GM21825 (cell line): Measurements from ENCODE around the gene ATG16L1.
A peak's percentile ranks its signal among the peaks of the same experiment; 100 is the strongest.

ENCODE experiments used
- ATAC-seq: cut with Tn5 transposase; IDR thresholded peaks from one replicate; pipeline ENCODE4 v1.9.1; 2021; ENCODE audit warnings: mild to moderate bottlenecking, moderate library complexity; ENCODE audit not compliant: unreplicated experiment

Gene ATG16L1

DNA sequence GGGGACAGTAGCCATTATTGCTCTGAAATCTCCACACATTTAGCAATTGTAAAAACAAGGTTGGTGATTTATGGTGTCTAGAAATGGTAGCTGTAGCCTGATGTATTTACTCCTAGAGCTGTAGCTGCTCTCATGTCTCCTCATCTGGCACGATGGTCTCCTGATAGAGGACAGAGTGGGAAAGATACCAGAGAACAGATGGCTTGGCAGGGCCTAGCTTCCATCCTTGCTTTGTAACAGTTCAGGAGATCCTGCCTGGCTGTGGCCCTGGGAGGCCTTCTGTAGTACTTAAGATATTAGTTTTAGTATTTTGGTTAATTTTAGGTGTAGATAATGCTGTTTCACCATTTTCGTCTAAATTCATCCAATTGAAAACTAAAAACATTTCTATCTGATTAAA, 6.7 kb downstream of the ATG16L1 start:
- ATAC-seq = no peak

DNA sequence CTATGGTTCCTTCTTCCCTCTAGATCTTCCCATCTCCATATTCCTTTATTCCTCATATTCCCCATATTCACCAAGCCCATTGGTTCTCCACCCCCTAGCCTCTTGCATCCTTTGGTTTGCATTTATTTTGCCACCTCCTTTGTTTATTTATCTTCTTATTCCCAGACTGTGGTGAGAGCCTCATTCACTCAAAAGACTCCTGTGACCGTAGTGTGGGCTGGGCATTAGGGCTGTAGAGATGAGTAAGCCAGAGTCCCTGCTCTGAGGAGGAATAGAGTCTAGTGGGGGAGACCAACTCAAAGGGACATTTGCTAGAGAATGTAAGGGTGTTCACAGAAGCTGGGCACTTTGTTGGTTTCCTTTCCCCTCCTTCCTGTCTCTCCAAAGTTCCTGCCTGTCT, 8.3 kb downstream of the ATG16L1 start:
- ATAC-seq = no peak

DNA sequence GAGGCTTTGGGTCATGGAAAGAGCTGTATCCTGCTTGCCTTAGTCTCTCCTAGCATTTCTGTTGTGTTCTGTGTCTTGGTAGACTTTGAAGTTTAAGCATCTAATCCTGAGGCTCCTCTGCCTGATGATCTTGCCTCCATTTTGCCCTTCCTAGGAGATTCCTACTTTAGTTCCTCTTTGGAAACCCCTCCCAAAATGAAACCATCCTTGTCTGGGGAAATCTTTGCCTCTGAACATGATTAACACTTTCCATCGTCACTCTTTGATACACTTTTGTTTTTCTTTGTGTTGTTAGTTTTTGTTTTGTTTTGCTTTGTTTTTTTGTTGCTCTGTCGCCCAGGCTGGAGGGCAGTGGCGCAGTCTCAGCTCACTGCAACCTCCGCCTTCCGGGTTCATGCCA, 9.2 kb downstream of the ATG16L1 start:
- ATAC-seq = no peak

DNA sequence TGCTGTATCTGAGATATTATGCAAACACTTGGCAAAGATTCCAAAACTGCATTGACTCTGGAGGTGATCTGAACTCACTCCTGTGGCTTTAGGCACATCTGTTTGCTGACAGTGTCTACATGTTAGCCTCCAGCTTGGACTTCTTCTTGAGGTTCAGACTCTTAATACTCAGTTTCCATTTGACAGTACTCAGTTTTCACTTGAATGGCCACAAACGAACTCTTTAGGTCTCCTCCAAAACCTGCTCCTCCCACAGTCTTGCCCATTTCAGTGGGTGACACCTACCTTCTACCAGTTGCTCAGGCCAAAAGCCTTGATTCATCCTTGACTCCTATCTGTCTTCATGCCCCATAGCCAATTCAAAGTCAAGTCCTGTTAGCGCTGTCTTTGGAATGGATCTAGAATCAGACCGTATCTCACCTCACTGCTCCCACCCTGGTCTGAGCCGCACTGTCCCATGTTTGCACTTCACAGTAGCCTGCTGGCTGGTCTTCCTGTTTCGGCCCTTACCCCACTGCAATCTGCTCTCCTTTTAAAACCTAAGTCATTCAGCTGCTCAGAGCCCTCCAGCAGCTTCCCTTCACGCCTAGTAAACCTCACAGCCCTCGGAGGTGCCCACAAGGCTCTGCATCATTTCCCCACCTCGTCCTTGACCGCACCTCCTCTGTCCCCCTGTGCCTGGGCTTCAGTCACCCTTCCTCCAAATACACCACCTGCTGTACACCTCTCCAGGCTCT, 10.5 kb downstream of the ATG16L1 start:
- peak; percentile 50 for ATAC-seq

DNA sequence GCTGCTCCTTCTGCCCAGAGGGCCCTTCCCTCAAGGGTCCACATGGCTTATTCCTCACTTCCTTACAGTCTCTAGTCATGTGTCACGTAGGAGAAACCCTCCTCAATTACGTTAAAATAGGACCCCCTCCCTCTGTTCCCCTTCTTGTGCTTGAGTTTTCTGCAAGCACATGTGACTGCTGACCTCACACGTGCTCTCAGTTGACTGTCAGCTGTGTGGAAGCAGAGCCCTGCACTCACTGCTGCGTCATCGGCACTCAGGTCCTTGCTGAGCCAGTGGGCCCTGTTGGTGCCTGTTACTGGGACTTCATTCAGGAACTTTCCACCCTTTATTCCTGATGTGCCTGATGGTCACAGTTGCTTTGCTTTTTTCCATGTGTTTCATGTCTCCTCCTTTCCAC, 11.1 kb downstream of the ATG16L1 start:
- no peak for ATAC-seq

DNA sequence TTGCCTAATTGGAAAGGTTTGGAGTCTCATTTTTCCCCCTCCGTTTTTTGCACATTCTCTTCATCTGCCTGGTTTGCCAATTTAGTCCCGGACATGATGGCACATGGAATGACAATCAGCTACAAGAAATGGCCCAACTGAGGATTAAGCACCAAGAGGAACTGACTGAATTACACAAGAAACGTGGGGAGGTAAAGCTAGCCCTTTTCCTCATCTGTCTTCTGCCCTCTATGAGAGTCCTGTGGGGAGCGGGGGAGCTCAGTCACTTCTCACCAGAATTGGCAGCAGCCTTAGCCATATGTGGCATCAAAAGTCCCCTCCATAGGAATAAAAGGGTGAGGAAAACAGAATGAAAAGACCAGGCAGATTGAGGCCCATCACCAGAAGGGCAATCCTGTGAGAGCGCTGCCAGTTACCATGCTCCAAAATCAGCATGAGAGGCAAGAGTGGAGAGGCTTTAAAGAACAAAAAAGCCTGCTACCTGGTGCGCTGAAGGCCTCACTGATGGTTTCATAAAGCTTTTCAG, 11.6 kb downstream of the ATG16L1 start:
- ATAC-seq = no peak

DNA sequence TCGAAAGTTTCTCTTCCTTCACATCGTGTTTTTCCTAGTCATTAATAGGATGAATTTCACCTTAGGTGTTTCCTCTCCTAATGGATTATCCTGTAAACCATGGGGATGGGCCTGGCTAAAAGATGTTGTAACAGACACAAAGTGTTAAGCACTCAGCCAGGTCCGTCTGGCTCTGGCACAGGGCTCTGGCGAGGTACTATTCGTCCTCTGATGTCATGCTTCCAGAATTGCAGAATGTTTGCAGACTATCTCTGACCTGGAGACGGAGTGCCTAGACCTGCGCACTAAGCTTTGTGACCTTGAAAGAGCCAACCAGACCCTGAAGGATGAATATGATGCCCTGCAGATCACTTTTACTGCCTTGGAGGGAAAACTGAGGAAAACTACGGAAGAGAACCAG, 13.2 kb downstream of the ATG16L1 start:
- ATAC-seq = no peak

DNA sequence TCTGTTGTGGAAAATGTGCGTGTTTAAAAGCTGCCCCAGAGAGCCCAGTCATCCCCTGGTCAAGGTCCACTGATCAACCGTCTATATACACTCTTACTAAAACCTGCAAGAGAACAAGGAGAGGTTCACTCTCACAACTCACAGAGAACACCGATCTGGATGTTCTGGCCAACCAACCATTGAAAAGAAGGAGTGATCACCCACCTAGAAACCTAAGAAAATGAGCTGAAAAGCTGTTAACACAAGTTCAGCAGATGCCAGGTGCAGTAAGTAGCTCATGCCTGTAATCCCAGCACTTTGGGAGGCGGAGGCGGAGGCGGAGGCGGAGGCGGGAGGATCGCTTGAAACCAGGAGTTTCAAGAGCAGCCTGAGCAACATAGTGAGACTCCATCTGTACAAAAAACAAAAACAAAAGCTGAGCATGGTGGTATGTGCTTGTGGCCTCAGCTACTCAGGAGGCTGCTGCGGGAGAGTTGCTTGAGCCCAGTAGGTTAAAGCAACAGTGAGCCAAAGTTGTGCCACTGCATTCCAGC, 14.5 kb downstream of the ATG16L1 start:
- no peak for ATAC-seq

DNA sequence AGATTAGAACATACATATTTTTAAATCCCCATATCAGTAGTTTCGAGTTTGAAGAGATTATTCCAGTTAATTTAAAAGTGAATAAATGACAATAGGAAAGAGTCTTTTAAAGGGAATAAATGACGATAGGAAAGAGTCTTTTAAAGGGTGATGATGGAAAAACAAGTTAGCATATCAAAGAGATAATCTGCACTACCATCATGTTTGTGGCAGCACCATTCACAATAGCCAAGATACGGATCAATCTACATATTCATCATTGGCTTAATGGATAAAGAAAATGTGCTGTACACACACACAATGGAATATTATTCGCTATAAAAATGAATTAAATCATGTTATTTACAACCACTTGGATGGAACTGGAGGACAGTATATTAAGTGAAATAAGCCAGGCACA, 15.0 kb downstream of the ATG16L1 start:
- no peak for ATAC-seq

DNA sequence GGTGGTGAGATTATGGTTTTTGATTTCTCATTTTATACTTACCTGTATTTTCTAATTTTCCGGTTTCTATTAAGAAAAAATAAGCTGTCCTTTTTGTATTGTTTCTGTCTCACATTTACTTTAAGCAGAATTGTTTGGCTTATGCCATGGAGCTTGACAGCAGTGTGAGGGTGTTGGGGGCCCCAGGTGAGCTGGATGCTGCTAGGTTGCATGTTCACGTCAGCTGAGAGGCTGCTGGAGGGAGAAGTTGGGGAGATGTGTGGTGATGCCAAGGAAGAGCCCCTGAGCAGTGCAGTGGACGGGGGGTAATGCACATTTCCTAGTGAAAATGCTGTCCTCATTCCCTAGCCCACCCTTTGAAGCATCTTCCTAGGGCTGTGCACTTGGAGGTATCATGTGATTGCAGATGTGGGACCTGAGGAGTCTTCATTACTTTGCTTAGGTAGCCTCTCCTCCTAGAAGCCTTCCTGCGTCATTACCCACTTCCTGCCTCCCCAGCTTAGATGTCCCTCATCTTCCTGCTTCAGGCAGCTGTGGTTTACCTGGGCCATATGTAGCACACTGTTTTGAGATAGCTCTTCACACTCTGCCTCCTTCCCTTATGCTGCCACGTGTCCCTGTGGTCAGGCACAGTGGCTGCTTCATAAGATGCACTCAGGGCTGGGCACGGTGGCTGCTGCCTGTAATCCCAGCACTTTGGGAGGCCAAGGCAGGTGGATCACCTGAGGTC, 16.2 kb downstream of the ATG16L1 start:
- peak; percentile 89 for ATAC-seq

DNA sequence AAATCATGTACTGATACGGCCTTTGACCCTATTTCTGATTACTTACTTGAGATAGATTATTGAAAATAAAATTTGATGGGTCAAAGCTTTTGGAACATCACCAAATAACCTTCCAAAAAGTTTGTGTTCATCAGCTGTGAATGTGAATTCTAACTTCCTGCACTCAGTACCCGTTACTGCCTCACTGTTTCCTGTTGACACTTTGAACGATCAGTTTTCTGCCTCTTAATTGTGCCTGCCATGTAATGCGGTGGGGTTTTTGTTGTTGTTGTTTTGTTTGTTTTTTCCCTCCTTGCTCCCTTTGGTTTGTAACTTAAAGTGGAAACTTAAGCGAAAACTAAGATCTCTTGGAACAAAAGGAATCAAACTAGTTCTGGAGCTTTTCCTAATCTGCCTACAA, 18.9 kb downstream of the ATG16L1 start:
- no peak for ATAC-seq

DNA sequence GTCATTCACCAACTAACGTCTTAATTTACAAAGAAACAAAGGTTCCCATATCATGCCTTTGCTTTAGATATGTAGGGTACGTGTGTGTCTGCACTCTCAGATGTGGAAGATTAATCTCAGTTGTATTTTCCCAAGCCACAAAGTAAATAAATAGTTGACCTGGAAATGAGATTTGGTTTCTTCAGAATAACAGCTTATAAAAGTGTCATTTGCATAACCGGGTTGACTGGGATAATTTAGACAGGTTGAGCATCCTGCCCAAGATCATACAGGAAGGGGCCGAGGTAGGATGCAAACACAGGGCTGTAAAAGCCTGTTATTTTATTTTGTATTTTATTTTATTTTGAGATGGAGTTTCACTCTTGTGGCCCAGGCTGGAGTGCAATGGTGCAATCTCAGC, 19.5 kb downstream of the ATG16L1 start:
- no peak for ATAC-seq

DNA sequence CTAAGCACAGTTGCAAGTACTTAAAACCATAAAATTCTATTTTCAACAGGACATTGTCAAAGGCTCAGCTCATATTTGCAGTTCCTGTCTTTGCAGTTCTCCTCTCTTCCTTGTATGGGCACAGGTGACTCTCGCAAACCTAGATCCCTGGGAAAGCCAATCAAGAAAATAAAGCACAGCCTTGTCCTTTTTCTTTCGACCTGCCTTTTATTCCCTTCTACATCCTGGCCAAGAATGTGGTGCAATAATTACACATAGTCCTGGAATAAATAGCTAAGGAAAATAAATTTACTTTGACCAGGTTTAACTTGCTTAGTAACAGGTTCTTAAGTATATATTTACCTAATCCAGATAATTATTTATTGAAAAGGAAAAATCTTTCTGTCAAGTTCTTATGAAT, 20.2 kb downstream of the ATG16L1 start:
- no peak for ATAC-seq

DNA sequence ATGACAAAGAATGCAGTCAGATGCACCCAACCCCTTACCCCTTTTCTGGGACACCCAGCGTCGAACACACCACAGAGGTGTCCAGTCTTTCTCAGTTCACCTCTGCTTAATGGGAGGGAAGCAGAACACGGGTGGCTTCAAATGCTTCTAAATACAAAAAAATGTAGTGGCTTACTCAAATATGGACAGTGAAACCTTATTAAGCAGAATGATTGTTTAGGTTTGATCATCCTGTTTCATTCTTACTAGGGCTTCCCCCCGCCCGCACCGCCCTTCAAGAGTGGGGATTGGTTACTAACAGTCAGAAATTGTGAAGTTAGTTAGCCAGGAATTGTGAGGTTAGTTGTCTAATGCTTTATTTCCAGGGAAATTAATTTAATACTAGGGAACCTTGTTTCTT, 21.6 kb downstream of the ATG16L1 start:
- ATAC-seq = no peak

DNA sequence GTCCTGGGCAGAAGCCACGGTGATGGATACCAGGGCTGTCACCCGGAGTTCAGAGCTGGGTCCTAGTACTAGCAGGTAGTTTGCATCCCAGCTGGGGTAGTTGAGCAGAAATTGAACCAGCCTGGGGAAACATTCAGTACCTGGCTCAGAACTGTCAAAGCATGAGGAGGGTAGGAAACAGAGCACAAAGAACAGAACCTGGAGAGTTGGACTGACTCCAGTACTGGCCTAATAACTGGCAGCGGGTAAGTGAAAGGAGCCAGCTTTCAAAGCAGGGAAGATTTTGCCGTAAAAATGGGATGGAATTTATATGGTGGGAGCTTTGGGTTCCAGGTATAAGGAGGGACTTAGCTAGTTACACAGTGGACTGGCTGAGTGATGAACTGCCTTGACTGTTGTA, 23.8 kb downstream of the ATG16L1 start:
- no peak for ATAC-seq

DNA sequence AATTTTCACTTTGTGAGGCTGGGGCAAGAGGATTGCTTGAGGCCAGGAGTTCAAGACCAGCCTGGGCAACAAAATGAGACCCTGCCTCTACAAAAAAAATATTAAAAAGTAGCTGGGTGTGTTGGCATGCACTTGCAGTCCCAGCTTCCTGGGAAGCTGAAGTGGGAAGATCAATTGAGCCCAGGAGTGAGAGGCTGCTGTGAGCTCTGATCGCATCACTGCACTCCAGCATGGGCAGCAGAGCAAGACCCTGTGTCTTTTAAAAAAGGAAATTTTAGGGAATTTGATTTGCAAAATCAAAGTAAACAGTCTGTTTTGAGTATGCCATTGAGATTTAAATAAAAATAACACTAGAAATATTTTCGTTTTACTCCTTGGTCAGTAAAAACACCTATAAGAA, 27.4 kb downstream of the ATG16L1 start:
- ATAC-seq = no peak

DNA sequence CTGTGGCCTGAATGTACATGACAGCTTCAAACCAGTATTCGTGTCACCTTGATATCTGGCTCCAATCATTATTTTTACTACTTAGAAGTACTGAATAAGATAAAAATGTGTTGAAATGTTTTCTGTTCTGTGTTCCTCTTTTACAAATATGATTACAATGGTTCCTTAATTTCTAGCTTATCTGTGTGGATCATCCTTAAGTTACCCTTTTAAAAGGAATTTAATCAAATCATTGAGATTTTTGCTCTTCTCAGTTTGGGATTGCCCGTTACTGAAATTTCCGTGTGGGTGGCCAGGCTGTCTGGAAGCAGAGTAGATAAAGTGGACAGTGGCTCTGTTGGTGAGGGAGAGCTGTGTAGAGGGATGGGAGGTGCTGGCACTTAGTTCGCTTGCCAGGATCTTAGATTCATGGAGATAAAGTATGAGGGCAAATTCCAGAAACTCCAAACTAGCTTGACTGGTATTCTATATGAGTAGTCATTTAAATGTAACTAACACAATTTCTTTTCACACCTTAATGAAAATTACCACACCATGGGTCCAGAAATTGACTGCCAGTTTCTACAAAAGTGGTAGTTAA, 28.7 kb downstream of the ATG16L1 start:
- no peak for ATAC-seq

DNA sequence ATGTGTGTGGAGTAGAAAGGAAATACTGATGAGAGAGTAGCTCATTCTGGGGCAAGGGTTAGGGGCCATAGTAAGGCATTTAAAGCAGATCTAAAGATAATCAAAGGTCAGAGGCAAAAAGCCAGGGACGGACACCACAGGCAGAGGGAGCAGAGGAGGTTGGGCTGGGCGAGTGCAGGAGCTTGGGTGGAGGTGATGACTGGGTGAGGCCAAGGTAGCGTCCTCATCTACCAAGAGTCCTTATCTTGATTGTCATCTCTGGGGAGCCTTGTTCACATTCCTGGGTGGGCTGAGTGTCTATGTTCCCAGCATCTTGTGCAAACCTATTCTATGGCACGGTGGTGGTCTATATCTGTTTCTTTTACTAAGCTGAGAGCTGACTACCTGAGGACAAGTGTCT, 30.1 kb downstream of the ATG16L1 start:
- no peak for ATAC-seq

DNA sequence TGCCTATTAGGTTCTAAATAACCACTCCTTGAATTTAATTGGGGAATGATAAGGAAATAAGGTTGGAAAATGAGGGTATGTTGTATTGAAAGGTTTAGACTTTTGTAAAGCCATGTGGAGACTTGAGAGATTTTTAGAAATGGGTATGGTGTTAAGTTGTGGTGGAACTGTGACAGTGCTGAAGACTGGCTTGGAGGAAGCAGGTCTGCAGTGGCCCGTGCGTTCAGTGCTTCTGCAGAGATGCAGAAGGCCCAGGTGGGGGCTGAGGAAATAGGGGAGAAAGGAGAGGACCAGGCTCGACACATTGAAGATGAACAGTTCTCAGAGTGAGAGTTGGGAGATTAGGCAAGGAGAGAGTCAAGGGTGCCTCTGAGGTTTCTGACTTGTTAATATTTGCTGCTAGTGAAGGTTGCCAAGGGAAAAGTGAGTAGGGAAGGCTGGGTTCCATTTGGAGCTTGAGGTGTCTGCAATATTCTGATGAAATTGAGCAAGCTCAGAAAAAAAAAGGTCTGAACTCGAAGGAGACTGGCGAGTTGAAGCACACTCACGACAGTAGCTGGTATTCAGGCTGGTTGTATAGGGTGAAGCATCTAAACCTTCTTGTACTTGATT, 30.6 kb downstream of the ATG16L1 start:
- no peak for ATAC-seq

DNA sequence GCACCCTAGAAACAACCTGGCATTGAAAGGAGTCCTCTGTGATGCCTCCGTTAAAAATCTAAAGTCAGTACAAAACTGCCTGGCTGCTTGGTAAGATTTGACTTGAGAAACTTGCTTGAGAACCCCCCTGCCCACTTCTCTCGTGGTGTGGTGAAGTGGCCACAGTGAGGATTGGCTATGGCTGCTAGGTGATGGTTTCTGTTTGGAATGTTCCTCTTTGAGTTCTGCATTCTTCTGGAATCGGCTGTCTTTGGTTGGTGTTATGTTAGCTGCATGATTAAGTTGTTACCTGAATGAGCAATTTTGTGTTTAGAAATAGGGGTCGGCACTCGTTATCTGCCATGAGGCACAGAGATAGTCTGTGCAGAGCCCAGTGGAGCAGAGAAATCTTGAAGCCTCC, 34.4 kb downstream of the ATG16L1 start:
- no peak for ATAC-seq

DNA sequence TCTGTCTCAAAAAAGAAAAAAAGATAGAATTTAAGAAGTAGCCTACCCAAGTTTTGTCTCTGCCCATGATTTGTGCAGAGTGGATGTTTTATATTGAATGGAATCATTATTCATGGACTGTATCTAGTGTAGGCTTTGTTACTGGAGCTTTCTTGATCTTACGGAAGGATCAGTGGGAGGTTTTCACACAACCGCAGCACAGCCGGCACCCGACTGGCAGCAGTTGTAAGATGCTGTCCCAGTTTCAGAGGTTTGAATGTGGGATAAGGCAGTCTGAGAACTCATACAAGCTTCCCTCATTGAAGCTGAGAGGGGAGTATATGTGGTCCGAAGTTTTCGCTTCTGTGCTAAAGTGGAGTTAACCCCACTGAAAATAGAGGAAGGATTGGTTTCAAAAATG, 36.4 kb downstream of the ATG16L1 start:
- ATAC-seq = no peak
